HG02973 (cell line): Measurements from ENCODE around the gene SLCO2B1.

Experiments used
- ATAC-seq: cut with Tn5 transposase; IDR thresholded peaks from one replicate; pipeline ENCODE4 v1.9.1; 2021; ENCODE audit warnings: moderate library complexity; ENCODE audit not compliant: unreplicated experiment

SLCO2B1 gene

GRCh38 chr11:75193271-75193670 lies 42.4 kb downstream of the SLCO2B1 start:
- ATAC-seq = no peak

GRCh38 chr11:75193711-75194110 lies 42.8 kb downstream of the SLCO2B1 start:
- ATAC-seq = no peak

DNA sequence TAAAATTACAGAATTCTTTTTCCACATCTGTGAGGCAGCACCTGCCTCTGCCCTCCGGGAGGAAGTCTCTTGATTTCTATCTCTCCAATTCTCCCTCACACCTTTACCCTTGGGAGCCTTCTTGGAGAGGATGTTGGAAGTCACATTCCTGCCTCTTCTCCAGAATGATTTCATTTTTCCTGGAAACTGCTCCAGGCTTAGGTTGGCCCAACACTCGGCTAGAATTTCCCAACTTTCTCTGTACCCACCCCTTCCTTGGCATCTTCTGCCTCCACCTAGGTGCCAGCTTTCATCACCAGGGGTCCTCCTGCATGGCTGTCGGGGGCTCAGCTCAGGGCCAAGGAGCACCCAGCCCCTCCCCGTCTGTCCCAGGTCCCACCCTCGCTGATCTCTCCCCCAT lies 43.2 kb downstream of the SLCO2B1 start:
- ATAC-seq = no peak

GRCh38 chr11:75195167-75195962 lies 44.5 kb downstream of the SLCO2B1 start:
- no peak for ATAC-seq

DNA sequence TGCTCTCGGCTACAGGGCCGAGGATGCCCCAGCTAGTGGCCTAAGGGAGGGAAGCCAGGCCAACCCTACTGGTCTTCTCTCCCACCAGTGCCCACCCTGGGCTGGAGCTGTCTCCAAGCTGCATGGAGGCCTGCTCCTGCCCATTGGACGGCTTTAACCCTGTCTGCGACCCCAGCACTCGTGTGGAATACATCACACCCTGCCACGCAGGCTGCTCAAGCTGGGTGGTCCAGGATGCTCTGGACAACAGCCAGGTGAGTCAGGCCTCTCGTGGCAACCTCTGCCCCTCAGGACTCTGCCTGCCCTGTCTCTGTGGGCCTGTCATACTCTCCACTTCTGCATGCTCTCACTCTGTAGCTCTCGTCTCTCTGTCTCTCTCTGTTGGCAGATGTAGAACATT lies 45.5 kb downstream of the SLCO2B1 start:
- no peak for ATAC-seq

GRCh38 chr11:75197512-75198277 lies 46.8 kb downstream of the SLCO2B1 start:
- ATAC-seq = no peak

- ATAC-seq = no peak
These were observed 47.5 kb downstream of the SLCO2B1 start for GRCh38 chr11:75198278-75198973.

- ATAC-seq = no peak
These were observed 48.6 kb downstream of the SLCO2B1 start for GRCh38 chr11:75199412-75199955.

- ATAC-seq = no peak
These were observed 49.1 kb downstream of the SLCO2B1 start for GRCh38 chr11:75200051-75200450.

GRCh38 chr11:75200531-75200930 lies 49.6 kb downstream of the SLCO2B1 start:
- no peak for ATAC-seq

- no peak for ATAC-seq
These were observed 50.9 kb downstream of the SLCO2B1 start for GRCh38 chr11:75201771-75202170.

GRCh38 chr11:75202195-75202594 lies 51.3 kb downstream of the SLCO2B1 start:
- ATAC-seq = no peak

DNA sequence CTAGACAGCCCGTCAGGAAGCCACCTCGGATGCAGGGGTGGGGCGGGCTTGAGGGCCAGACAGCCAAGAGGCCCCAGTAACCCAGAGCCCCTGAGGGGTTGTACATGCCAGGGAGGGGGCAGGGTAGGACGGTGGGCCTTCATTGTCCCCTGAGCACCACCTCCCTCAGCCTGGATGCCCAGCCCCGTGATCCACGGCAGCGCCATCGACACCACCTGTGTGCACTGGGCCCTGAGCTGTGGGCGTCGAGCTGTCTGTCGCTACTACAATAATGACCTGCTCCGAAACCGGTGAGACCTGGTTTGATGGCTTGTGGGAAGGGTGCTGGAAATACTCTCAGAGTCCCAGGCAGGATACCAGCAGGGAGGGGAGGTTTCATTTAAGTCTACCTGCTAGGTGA lies 52.2 kb downstream of the SLCO2B1 start:
- no peak for ATAC-seq

DNA sequence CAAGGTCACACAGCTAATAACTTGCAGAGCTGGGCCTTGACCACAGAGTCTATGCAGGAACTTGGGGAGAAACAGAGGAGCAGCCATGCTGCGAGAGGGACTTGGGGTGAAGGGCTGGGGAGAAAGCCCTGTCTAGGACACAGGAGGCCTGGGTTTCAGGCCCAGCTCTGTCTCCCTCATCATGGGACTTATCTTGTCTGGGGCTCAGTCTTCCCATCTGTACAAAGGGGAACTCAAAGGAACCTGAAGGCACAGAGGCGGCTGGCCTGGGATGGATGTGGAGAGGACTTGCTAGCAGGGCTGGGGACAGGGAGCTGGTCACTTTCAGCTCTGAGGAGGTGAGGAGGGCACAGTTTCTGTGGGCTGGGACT lies 52.7 kb downstream of the SLCO2B1 start:
- ATAC-seq = no peak

GRCh38 chr11:75204012-75204674 lies 53.2 kb downstream of the SLCO2B1 start:
- no peak for ATAC-seq

DNA sequence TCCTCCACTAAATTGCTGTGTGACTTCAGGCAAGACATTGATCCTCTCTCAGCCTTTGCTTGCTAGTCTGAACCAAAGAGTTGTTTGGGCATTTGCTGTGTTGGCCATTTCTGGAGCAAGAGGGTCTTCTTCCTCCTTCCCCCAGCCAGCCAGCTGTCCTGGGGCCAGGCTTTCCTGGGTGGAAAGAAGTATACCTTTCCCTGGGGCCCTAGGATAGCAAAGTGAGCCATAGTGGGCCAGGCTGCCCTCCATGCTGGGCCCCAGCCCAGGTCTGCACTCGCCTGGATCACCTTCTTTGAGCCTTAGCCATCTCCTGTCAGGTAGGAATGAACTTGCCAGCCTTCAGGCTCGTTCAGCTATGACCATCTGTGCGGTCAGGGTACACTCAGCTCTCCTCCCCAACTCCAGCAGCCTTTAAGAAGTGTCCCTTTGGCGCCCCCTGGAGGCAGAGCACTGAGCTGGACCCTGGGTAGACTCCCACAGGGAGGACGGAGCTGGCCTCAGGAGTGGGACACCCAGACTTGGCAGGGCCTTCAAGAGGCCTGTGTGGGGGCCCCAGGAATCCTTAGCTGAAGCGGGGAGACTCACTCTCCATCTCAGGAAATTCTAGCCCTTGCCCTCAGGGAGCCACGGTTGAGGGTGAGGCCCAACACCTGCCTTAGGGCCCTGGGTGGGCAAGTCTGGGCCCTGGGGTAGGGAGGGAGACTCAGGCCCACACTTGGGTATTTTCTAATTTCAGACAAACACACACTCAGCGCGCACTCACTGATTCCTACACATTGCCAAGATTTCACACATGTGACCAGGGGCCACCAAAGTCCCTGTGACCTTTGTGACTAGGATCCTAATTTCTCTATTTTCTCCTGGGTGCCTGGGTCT lies 54.0 kb downstream of the SLCO2B1 start:
- ATAC-seq = peak; percentile 74

DNA sequence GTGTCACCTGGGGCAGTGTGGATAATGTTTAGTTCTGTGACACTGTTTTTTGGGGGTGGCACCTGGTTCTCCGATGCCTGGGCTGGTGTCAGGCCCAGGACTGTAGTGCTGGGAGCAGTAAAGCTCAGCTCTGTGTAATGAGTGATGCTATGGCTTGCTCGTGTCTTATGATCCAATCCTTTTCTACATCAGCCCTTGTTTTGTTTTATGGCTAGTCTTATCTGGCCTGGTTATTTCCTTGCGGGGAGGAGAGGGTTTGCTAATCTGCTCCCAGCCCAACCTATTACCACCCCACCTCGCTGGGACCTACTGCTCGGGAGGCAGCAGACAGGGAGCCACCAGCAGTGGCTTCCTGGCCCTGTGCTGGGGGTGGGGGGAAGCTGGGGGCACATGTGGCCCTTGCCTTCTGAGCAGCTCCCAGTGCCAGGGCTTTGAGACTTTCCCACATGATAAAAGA lies 54.7 kb downstream of the SLCO2B1 start:
- no peak for ATAC-seq

- no peak for ATAC-seq
These were observed 57.5 kb downstream of the SLCO2B1 start for GRCh38 chr11:75208446-75208845.

GRCh38 chr11:75212411-75212810 lies 61.5 kb downstream of the SLCO2B1 start:
- ATAC-seq = no peak

GRCh38 chr11:75214411-75214821 lies 63.5 kb downstream of the SLCO2B1 start:
- ATAC-seq = no peak
